ENCODE results near the gene VRK2. TPM values are rescaled to one million over a fixed set of nuclear protein-coding genes. Genes with fewer than 3 reads are reported as not detected.
"Not testable (repeated sequence)": the region's sequence is repeated elsewhere in the genome, so short reads cannot be mapped to it uniquely, and the experiment has no call there.

The VRK2 gene
- polyA plus RNA-seq, 4 donors, result 18.4 to 25.3 (median 24.0) TPM

DNA sequence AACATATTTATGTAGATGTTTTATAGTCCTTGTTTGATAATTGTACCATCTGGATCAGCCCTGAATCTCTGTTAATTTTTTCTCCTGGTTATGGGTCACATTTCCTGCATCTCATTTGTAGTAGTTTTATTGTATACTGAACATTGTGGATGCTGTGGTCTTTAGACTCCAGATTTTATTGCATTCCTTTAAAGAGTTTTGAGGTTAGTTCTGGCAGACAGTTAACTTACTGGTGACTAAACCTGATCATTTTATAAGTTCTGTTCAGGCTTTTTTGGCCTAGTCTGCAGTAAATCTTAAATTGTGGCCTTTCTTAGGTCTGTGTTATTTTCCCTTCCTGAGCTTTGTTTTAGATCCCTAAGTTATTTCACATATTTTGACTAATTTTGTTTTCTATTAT, 110.2 kb downstream of the VRK2 start:
- DNase-seq (ENCODE audit: low read depth in 4 of 4, low spot score in 3 of 4), result no peak

DNA sequence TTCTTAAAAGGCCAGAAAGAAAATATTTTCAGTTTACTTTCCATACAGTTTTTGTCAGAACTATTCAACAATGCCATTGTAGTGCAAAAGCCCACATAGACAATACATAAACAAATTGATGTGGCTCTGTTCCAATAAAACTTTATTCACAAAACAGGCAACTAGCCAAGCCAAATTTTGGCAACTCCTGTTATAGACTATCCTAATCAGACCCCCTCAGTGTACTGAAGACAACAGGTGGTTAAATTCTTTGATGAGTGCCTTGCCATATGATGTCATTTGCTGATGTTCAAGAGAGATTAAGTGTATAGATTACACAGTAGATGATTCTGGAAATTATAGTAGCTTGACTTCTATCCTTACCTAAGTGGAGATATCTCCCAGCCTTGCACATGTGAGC, 111.1 kb downstream of the VRK2 start:
- no peak for DNase-seq (ENCODE audit: low read depth in 4 of 4, low spot score in 3 of 4)

DNA sequence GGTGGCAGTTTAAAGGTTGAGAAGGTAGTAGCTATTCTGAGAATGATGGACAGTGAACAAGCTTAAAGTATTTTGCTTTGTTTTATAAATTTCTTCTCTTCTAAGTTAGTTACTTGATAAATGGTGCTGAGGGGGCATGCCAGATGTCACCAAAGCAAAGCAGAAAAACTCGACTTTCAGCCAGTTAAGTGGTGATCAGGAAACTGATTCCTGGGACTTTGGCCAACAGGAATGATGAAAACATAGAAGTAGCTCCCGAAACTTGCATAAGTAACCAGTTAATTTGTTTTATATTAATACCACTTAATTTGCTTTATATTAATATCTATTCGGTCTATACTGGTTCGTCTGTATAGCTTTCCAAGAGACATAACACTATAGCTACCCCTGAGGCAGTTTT, 111.9 kb downstream of the VRK2 start:
- DNase-seq (ENCODE audit: low read depth in 4 of 4, low spot score in 3 of 4), result no peak

DNA sequence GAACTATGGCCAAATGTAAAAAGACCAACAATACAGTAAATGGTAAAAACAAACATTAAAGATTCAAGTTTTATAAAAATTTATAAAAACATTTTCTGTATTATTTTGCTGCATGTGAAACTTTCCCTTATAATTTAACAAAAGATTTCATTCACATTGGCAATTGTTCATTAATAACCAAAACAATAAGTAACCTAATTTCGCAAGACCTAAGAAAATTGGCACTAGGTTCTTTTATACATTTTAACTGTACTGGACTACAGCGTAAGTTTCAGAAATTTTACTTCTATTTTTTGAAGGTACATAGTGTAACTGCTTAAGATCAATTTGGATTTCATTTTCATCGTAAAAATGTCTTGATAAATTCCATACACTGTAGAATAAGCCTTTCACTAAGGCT, 117.3 kb downstream of the VRK2 start:
- no peak for DNase-seq (ENCODE audit: low read depth in 4 of 4, low spot score in 3 of 4)

DNA sequence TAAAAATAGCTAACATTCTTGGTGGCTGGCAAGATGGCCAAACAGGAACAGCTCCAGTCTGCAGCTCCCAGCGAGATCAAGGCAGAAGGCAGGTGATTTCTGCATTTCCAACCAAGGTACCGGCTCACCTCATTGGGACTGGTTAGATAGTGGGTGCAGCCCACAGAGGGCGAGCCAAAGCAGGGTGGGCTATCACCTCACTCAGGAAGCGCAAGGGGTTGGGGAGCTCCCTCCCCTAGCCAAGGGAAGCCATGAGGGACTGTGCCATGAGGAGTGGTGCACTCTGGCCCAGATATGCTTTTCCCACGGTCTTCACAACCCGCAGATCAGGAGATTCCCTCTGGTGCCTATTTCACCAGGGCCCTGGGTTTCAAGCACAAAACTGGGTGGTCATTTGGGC, 121.5 kb downstream of the VRK2 start:
- not testable (repeated sequence) for DNase-seq (ENCODE audit: low read depth in 4 of 4, low spot score in 3 of 4)

DNA sequence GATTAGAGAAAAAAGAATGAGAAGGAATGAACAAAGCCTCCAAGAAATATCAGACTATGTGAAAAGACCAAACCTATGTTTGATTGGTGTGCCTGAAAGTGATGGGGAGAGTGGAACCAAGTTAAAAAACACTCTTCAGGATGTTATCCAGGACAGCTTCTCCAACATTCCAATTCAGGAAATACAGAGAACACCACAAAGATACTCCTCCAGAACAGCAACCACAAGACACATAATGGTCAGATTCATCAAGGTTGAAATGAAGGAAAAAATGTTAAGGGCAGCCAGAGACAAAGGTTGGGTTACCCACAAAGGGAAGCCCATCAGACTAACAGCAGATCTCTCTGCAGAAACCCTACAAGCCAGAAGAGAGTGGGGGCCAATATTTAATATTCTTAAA, 123.2 kb downstream of the VRK2 start:
- DNase-seq (ENCODE audit: low read depth in 4 of 4, low spot score in 3 of 4), result not testable (repeated sequence)

DNA sequence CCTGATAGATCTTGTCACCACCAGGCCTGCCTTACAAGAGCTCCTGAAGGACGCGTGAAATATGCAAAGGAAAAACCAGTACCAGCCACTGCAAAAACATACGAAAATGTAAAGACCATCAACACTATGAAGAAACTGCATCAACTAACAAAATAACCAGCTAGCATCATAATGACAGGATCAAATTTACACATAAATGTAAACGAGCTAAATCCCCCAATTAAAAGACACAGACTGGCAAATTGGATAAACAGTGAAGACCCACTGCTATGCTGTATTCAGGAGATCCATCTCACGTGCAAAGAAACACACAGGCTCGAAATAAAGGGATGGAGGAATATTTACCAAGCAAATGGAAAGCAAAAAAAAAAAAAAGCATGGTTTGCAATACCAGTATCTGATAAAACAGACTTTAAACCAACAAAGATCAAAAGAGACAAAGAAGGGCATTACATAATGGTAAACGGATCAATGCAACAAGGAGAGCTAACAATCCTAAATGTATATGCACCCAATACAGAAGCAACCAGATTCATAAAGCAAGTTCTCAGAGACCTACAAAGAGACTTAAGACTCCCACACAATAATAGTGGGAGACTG, 123.8 kb downstream of the VRK2 start:
- DNase-seq (ENCODE audit: low read depth in 4 of 4, low spot score in 3 of 4), result not testable (repeated sequence)

DNA sequence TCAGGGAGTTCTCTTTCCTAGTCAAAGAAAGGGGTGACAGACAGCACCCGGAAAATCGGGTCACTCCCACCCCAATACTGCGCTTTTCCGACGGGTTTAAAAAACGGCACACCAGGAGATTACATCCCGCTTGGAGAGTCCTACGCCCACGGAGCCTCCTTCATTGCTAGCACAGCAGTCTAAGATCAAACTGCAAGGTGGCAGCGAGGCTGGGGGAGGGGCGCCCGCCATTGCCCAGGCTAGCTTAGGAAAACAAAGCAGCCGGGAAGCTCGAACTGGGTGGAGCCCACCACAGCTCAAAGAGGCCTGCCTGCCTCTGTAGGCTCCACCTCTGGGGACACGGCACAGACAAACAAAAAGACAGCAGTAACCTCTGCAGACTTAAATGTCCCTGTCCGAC, 125.2 kb downstream of the VRK2 start:
- DNase-seq (ENCODE audit: low read depth in 4 of 4, low spot score in 3 of 4), result not testable (repeated sequence)

DNA sequence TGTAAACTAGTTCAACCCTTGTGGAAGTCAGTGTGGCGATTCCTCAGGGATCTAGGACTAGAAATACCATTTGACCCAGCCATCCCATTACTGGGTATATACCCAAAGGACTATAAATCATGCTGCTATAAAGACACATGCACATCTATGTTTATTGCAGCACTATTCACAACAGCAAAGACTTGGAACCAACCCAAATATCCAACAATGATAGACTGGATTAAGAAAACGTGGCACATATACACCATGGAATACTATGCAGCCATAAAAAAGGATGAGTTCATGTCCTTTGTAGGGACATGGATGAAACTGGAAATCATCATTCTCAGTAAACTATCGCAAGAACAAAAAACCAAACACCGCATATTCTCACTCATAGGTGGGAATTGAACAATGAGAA, 130.6 kb downstream of the VRK2 start:
- not testable (repeated sequence) for DNase-seq (ENCODE audit: low read depth in 4 of 4, low spot score in 3 of 4)

DNA sequence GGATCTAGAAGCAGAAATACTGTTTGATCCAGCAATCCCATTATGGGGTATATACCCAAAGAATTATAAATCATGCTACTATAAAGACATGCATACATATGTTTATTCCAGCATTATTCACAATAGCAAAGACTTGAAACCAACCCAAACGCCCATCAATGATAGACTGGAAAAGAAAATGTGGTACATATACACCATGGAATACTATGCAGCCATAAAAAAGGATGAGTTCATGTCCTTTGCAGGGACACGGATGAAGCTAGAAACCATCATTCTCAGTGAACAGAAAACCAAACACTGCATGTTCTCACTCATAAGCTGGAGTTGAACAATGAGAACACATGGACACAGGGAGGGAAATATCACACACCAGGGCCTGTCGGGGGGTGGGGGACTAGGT, 133.6 kb downstream of the VRK2 start:
- not testable (repeated sequence) for DNase-seq (ENCODE audit: low read depth in 4 of 4, low spot score in 3 of 4)

DNA sequence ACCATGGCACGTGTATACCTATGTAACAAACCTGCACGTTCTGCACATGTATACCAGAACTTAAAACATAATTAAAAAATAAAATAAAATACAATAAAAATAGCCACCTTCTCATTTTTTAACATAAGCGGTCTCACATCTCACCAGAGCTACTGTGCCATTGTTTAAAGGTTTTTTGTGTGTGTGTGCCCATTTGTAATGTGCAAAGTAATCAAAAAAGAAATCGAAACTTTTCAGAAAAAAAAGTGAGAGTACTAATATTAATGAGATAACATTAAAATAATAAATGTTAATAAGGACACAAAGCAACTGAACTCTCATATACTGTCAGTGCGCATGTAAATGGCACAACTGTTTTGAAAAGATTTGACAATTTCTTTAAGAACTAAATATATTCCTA, 134.0 kb downstream of the VRK2 start:
- DNase-seq (ENCODE audit: low read depth in 4 of 4, low spot score in 3 of 4), result no peak

DNA sequence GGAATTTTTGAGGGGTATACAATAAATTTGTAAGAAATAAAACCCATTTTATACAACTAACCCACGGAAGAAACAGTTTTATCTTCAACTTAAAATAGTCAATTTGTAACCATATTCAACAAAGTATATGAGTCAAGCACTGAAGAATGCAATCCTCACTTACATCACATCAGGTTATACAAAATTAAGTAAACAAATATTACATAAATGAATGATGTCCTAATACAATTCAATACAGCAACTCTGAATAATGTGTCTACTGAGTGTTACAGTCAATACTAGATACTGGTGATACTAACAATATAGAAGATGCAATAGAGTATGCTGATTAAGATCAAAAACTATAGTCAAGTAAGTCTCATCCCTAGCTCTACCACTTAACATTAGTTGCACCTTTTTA, 135.9 kb downstream of the VRK2 start:
- DNase-seq (ENCODE audit: low read depth in 4 of 4, low spot score in 3 of 4), result no peak

DNA sequence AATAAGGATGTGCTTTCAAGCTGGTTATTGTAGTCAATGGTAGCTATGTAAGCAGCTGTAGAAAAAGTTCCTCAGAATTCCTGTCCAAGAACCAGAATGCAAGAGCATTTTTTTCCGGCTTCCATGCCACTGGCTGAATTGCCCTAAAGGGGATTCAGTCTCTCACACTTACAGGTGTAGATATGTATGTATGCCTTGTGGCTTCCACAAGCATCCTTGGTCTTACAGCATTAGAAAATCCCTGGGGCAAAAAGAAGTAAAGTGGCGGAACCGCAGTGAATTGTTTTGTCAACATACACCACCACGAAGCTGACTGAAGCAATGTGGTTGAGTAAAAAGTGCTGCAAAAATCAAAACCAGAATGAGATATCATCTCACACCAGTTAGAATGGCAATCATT, 139.9 kb downstream of the VRK2 start:
- DNase-seq (ENCODE audit: low read depth in 4 of 4, low spot score in 3 of 4), result no peak

DNA sequence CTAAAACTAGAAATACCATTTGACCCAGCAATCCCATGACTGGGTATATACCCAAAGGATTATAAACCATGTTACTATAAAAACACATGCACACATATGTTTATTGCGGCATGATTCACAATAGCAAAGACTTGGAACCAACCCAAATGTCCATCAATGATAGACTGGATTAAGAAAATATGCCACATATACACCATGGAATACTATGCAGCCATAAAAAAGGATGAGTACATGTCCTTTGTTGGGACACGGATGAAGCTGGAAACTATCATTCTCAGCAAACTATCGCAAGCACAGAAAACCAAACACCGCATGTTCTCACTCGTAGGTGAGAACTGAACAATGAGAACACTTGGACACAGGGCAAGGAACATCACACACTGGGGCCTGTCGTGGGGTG, 140.4 kb downstream of the VRK2 start:
- DNase-seq (ENCODE audit: low read depth in 4 of 4, low spot score in 3 of 4), result not testable (repeated sequence)

DNA sequence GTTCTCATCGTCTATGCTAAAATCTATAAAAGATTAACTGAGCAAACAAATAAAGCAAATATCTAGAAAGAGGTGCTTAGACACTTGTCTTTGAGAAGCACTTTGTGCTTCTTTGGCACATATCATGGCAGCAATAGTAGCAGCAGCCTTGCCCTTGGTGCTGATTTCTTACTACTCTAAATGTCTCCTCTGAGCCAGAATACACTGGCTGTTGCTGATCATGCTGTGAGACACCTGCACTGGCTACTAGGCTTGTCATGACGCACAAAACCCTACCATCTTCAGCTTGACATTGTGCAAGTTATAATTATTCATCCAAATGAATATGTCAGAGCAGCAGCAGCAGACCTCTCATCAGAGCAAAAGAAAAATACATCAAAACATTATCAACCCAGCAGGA, 147.9 kb downstream of the VRK2 start:
- no peak for DNase-seq (ENCODE audit: low read depth in 4 of 4, low spot score in 3 of 4)

DNA sequence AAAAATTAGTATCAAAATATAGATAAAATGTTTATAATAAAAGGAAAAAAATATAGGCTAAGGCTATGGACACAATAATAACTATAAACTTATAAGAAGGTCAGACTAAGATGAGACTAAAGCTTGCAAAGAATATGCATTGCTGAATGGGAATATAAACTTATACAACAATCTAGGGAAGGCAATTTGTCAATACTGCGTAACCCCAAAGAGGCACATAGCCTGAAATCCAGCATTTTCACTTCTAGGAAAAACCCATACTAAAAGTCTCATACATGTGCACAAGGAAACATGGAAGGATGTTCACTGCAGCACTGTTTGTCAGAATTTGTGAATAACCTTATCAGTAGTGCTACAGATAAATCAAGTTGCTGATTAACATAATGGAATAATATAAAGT, 149.1 kb downstream of the VRK2 start:
- no peak for DNase-seq (ENCODE audit: low read depth in 4 of 4, low spot score in 3 of 4)

DNA sequence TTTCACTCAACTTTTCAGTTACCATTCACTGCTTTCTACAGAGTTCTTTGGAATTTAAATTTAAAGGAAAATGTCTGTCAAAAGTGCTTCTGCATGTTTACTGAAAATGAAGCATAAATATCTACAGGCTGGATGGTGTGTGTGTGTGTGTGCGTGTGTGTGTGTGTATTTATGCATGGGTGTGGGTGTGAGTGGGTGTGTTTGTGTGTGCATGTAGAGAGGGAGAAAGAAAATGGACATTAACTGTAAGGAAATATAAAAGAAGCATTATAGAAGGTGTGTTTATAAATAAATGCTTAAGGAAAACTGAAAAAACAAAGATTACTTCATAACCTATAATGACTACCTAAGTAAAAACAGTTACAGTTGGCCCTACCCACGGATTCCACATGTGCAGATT, 151.3 kb downstream of the VRK2 start:
- no peak for DNase-seq (ENCODE audit: low read depth in 4 of 4, low spot score in 3 of 4)

DNA sequence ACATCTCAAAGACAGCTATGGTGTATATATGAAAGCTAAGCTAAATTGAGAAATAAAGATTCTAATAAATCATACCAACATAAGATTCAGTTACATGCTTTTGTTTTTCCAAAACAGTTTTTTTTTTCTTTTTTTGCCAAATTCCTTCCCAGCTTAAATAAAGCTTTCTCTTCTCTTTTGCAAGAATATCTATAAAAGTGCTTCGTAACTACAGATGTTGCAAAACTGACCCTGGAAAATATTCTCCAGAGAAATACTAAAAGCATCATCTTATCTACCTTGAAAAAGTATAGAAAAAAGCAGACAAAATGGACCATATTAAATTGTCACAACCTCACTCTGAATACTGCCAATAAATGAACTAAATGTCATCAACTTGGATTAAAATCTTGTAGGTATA, 155.8 kb downstream of the VRK2 start:
- DNase-seq (ENCODE audit: low read depth in 4 of 4, low spot score in 3 of 4), result no peak

DNA sequence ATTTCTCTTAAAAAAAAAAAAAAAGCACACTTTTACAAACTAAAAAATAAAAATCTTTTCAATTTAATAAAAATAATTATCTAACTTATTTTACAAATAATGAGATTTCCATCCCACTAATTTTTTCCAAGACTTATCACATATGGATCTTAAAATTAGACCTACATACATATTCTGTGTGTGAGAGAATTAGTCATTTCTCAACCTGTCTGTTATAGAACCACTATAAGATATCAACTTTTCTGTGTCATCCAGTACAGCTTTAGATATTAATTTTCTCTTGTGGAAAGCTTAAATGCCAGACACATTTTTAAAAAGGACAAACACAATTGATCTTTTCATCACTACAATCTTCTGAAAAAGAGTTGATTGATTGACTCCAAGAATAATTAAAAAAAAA, 156.4 kb downstream of the VRK2 start:
- no peak for DNase-seq (ENCODE audit: low read depth in 4 of 4, low spot score in 3 of 4)

DNA sequence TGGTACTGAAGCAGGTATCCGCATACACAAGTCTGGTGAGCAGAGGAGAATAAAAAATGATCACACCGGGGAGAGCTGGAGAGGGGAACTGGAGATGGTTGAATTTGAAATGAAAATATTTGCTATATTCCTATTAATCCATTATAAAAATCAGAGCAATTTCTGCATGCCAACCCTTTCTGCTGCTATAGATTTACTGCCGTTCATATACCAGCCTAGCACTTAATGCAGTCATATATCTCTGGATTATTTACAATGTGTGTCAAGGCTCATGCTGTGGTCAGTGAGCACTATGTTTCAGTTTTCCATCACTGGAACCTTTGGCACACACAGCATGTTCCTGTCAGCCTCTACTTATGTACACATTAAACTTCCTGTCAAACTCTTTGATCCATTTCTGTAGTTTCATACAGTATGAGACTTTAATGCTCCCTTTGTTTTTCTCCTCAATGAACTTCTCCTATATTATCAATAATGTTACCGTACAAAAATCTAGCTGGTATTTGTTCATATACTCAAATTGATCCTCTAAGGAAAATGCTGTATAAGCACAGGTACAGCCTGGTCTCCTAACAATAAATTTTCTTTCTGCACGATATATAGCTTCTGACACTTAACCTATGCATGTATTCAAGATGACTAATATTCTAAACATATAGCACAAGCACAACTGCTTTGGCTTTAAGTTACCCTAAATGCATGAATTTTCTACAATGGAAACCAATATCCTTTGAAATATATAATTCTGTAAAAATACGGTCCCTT, 157.8 kb downstream of the VRK2 start:
- DNase-seq (ENCODE audit: low read depth in 4 of 4, low spot score in 3 of 4), result no peak

DNA sequence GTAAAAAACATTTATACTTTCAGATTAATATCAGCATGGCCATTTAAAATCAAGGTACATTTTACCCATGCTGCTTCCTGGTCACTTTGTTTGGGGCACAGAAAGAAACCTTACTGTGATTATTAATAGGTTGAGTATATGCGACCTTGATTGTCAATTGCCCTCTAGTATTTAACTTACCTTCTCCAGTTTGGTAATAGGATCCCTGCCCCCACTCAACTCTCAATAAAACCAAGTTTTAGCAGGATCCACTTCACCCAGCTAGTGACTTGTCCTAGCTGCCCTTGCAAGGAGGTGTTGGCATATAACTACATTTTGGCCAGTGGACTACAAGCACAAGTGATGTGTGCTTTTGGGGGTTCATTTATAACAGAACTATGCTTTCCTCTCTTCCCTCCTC, 160.2 kb downstream of the VRK2 start:
- no peak for DNase-seq (ENCODE audit: low read depth in 4 of 4, low spot score in 3 of 4)

DNA sequence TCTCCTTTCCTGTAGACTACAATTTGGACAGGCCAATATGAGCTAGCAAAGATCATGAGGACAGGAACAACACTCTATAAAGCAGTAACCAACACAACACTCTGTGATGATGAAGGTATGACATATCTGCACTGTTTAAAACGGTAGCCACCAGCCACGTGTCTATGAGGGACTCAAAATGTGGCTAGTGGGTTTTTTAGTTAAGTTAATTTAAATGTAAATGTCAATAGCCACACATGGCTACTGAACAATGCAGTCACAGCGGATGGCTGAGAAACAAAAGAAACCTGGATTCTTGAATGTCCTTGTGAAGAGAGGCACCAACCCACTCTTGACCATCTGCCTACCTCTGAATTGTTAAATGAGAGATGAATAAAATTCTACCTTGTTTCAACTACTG, 160.6 kb downstream of the VRK2 start:
- no peak for DNase-seq (ENCODE audit: low read depth in 4 of 4, low spot score in 3 of 4)

All from right renal pelvis (tissue), 4 donors.